ENCODE data around the gene OR4D2.

GRCh38 chr17:58153046-58153445, 13.7 kb upstream of the OR4D2 start:
- TF ChIP-seq CTCF (IDR thresholded peaks at IDR 0.05): no peak
- TF ChIP-seq POLR2A (IDR thresholded peaks at IDR 0.05): no peak
